NCI-H510A treated with DMSO at 0.1 percent for 48 hours (cell line): Measurements from ENCODE around the gene INPP5A.

ENCODE experiments used
- DNase-seq: peaks from one replicate; lab custom pipeline; 2025; lab: John Stamatoyannopoulos, UW

Gene INPP5A

DNA sequence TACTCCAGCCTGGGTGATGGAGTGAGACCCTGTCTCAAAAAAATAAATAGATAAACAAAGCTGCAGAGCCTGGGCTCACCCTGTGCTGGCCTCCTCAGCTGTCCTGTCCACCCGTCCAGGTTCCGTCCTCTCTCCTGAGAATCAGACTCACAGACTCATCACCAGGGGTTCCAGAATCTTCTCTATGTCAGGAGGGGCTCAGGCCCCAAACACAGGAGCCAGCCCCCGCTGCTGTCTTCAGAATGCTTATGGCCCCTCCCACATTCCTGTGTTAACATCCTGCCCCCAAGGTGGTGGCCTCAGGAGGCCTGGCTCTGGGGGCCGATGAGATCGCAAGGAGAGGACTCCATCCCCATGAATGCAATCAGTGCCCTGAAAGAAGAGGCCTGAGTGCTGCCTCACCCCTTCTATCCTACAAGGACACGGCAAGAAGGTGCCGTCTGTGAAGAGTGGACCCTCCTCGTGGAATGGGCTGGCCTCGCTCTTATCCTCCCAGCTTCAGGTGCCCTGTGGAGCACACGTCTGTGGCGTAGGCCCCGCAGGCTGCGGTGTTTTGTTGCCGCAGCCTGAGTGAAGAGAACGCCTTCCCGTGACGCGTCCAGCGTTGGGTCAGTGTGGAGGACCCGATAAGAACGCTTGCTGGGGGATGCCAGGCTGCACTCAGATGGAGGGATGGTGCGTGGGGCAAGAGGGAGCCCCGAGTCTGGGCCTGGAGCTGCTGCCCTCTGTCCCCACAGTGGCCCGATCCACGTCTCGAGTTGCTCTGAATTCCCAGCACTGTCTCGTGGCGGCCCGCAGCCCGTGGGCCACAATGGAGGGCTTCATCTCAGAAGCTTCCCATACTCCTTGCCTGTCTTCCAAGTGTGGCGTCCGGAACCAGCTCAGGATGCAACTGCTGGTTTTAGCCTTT lies 77.1 kb downstream of the INPP5A start:
- no peak for DNase-seq

DNA sequence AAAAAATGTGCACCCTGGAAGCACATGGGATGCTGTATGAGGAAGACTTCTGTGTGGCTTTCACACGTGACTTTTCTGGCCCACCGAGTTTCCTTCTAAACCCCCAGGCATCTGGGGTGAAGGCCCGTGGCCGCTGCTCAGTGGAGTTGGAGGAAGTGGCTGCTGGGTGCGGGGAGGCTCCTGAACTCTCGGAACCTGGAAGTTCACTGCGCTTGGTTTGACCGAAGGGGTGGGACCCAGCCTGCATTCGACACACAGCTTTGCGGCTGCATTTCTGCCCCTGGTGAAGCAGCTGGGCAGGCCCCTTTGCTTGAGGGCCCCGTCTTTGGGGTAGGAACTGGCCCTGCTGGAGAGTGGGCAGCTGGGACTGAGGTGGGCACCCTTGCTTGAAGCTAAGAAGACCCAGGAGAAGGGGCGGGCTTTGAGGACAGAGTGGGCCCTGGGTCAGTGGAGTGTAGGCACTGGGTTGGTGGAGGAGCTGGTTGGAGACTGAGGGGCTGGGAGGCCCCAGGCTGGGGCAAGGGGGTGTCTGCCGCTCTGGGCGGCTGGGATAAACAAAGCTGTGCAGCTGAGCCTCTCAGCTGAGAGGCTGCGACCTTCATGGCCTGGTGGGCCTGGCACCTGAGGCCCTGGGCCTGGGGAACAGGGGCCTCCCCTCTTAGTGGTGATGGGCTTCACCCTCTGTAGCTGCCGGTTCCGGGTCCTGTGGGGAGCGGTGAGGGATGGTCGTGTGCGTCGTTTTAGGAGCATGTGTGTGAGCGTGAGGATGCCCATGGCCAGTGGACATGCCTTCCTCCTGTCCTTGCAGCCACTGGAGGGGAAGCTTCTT lies 78.0 kb downstream of the INPP5A start:
- no peak for DNase-seq

DNA sequence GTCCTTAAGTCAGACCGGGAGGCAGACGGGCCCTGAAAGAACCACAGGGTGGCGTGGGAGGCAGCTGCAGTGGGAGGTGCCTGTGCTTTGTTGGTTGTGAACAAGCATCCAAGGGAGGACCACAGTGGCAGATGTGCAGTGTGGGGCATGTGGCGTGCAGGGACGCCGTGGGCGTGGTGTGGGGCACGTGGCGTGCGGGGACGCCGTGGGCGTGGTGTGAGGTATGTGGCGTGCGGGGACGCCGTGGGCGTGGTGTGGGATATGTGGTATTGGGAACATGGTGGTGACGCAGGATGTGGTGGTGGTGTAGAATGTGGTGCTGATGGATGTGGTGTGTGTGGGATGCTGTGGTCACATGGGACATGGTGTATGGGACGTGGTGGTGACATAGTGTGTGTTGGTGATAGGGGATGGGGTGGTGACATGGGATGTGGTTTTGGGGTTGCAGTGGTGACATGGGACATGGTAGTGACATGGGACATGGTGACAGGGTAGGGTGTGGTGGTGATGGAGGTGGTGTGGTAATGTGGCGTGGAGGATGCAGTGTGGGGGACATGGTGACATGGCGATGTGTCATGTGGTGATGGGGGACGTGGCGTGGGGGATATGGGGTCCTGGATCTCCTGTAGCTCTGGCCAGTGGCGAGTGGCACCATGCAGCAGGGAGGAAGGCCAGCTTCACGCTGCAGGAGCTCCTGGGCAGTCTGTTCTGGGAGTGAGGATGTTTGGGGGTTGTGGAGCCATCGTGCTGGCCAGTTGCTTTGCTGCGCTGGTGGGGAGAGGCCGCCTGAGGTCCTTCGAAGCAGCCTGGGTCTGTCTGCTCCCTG lies 78.8 kb downstream of the INPP5A start:
- no peak for DNase-seq

DNA sequence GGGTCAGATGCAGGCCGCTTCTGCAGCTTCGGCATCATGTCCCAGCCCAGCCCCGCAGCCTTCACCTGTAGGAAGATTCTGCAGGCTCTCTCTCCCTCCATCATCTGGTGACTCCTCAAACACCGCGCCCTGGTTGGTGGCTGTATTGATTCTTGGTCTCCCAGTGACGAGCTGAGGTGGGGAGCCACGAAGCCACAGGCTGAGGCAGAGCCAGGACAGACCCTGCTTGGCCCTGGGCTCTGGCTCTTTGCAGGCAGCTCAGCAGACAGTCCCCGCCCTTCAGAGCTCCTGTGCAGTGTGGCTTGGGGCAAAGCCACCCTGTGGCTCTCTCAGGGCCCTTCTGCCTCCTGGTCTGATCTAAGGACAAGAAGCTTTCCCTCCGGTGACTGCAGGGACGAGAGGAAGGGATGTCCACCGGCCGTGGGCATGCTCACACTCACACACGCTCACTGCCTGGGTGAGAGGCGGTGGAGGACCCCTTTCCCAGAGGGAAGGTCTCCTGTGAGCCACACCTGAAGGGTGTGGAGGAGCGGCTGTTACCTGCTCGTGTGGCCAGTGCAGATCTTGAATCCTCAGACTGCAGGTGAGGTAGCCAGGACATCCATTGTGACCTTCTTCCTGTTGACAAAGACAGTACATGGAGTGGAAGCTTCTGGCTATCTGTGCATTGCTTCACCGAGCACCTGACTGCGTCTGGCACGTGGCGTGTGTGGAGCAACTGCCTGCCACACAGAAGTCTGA lies 79.6 kb downstream of the INPP5A start:
- DNase-seq: no peak

DNA sequence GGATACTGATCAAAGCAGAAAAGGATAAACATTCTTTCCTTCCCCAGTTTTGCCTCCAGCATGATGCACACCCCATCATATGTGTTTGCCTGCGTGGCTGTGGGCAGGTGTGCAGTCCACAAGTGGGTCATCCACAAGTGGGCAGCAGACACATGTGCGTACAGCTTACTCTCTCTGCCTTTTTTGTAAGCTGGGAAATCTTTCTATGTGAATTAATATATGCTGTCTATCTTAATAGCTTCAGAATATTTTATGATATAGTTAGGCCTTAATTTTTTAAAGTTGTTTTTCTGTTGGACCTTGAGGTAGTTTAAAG lies 80.1 kb downstream of the INPP5A start:
- DNase-seq: no peak

DNA sequence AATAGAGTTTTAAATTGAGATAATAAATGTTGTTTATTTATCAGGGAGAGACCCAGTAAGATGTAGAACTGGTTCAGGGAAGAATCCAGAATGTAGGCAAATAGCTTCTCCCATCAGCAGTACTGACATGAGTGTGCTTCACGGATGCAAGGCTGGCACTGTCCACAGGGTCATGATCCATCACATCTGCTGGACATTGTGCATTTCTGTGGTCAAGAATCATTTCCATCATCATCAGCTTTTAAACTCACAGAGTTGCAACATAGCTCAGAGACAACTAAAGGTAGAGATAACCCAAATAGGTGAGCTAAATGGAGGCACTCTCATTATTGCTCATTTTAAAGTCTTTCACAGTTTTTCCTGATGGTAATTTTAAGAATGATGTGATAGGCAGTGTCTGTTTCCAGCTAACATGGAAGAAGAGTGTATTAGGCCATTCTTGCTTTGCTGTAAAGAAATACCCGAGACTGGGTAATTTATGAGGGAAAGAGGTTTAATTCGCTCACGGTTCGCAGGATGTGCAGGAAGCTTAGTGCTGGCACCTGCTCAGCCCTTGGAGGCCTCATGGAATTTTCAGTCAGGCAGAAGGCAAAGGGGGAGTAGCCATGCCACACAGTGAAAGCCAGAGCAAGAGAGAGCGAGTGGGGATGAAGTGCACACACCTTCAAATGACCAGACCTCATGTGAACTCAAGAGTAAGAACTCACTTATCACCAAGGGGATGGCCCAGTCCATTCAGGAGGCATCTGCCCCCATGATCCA lies 80.8 kb downstream of the INPP5A start:
- no peak for DNase-seq

DNA sequence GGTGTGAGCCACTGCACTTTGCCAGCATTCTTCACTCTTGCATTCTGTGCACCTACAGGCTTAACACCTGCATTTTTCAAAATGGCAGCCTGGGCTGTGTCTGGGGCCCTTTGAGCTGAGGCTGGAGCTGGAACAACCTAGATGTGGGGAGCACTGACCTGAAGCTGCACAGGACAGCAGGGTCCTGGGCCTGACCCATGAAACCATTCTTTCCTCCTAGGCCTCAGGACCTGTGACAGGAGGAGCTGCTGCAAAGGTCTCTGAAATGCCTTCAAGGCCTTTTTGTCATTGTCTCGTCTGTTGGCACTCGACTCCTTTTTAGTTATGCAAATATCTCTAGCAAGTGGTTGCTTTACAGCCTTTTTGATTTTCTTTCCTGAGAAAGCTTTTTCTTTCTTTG lies 82.3 kb downstream of the INPP5A start:
- no peak for DNase-seq

DNA sequence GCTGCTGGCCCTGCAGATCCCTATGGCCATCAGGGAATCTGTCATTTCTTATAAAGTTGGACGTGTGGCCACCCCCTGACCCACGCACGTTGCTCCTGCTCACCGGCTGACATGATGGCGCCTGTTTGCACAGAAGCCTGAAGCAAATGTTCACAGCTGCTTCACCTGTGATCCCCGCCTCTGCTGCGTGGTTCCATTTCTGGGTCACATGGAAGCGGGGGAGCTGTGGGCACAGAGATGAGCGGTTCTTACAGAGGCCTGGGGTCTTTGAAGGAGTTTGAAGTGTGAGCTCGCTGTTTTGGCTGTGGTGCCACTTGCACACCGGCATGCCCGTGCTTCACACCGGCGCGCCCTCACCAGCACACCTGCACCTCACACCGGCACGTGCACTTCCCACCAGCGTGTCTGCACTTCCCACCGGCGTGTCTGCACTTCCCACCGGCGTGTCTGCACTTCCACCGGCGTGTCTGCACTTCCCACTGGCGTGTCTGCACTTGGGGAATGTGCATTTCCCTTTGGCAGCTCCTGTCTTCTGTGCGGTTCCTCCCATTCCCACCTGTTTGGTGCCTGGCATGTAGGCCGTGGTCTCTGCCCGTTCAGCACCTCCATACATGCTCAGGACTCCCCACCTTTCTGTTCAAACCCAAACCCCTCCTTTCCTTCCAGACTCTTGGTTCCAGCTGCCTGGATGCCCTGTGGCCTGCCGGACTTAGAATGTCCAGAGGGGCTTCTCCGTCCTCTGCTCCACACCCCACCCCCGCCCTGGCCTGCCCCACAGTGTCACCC lies 86.7 kb downstream of the INPP5A start:
- DNase-seq: no peak

DNA sequence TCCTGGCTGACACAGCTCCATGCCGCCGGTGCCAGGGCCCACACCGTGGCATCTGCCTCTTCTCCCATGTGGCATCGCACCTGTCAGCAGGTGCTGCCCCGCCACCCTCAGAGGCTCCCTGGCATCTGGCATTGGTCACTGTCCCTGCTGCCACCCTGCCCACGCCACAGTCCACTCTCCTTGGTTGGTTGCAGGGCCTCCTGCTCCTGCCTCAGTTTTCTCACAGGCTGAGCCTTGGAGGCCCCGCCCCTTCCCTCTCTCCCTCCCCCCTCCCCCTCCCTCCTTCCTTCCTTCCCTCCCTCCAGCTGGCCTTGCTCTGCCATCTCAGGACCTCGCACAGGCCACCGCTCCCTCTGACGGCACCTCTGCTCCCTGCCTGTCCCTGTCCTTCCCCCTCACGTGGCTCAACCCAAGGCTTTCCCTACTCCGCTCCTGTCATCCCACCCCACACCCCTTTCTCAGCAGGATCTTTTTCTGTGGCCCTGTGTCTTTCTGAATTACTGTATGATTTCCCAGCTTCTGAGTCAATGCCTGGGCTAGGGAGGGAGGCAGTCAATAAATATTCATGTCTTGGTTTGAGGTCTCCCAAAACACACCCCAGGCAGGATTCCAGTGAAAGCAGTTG lies 87.4 kb downstream of the INPP5A start:
- DNase-seq: no peak

DNA sequence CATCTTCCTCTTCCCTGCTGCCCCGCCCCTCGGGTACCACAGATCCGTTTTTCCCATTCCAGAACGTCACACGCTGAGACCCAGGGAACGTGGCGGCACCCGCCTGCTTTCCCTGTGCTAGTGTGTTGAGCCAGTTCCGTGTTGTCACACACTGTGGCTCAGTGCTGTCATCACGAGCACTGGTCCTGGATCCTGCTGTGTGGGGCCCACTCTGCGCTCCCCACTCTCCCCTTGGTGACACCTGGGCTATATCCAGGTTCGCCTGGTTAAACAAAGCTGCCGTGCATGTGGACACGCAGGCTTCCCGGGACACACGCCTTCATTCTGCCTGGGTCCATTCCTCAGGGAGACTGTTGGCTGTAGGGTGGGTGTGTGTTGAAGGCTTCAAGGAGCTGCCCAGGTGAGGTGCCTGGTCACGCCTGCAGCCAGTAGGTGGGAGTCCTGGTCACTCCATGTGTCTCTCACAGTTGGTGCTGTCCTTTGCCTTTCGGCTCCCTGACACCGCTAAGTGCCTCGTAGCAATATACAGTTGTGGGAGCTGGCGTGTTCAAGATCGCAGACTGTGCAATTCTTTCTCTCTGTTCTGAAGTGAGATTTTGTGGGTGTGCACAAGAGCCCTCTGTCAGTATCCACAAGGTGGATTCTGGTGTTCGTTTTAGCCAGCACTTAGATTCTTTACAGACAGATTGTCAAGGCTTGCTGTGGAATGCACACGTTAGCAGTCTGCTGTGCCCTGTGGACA lies 88.6 kb downstream of the INPP5A start:
- DNase-seq: no peak

DNA sequence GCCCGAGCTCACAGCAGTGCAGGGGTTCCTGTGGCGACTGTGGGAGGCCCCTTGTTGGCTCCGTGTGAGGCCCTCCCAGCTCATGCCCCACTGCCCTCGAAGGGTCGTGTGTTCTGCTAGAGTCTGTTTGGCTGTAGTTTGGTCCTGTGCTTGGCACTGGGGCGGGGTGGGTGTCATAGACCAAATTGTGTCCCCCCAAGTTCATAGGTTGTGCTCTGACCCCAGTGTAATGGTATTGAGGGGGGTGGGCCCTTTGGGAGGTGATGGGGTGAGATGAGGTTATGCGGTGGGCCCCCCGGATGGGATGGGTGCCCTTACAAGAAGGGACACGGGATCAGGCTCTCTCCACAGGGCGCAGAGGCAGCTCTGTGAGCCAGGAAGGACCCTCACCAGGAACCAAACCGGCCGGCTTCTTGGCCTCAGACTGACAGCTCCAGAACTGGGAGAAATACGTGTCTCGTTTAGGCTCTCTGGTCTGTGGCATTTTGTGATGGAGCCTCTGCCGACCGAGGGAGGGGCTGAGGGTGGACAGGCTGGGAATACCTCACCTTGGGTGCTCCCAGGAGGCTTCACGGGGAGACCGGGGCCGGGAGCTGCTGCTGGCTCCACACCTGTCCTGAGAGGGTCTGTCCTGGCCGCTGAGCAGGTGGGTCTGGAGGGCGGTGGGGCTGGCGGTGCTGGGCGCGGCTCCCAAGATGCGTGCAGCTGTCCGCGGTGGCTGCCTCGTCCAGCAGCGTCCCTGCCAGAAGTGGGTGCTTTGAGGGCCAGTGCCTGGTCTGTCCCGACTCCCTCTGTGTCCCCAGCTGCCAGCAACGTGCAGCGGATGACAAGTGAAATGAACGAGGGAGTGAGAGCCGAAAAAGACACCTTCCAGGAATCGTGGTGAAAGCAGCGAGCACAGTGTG lies 89.4 kb downstream of the INPP5A start:
- no peak for DNase-seq

DNA sequence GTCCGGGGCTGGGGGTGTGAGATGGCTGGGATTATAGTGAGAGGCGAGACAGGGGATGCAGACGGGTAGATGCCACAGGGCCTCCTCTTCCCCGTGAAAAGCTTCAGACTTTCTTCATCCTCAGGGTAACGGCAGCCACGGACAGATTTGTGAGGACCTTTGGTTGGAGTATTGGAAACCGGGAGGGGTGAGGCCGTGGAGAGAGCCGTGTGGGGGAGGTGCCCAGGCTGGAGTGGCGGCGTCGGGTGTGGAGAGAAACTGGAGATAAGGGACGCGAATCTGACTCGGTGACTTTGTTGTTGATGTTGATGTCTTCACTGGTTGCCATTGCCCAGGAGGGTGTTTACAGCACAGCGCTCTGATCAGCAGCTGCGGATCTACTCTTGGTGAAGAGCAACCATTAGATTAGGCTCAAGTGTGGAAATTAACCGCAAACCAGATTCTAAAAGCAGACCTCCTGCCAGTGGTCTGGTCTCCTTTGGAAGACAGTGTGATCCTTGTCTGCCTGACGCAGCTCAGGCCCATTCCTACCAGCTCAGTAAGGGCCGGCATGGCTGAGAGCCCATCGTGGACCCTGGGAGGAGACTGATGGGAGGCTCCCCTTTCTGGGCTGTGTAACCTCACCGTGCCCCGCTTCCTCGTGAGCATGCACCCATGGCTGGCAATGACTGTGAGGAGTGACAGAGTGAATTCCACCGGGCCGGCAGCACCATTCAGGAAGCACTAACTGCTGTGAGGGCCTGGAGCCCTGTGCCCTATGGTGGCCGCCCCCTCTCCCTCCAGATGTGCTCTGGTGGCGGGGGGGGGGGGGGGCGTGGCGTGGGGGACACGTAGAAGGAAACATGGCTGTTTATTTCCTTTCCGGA lies 90.3 kb downstream of the INPP5A start:
- no peak for DNase-seq

DNA sequence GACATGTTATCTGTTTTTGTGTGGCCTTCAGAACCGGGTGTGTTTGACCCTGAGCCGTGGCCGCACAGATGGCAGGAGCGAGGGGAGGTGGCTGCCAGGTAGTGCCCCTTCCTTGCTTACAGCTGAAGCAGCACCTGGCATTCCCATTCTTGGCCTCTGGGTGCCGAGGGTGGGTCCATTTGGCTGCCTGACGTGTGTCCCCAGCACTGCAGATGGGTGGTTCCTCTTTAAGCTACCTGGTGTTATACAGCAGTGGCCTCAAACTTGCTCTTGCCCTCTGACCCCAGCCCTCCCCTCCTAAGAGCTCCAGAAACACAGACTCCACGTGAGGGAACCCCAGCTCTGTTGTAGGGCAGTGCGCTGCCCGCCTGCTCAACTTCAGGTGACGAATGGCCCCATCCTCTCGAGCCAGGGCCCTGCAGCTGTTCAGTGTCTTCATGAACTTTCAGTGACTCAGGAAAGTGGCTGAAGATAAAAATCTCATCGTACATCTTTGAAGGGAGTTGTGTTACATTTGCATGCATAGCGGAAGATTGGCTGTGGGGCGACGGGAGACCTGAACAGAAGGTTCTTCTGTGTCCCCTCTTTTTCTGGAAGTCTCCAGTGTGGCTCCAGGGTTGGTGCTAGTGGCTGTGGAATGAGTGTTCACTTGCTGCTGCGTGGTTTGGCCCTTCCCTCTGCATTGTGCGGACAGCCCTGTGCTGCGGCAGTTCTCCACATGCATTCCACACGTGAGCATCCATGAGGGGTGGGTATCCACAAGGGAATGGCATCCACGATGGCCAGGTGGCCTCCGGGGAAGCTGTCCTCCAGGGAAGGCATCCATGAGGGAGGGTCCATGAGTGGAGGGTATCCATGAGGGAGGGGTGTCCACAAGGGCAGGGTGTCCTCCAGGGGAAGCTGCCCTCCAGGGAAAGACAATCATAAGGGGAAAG lies 91.6 kb downstream of the INPP5A start:
- DNase-seq: no peak

DNA sequence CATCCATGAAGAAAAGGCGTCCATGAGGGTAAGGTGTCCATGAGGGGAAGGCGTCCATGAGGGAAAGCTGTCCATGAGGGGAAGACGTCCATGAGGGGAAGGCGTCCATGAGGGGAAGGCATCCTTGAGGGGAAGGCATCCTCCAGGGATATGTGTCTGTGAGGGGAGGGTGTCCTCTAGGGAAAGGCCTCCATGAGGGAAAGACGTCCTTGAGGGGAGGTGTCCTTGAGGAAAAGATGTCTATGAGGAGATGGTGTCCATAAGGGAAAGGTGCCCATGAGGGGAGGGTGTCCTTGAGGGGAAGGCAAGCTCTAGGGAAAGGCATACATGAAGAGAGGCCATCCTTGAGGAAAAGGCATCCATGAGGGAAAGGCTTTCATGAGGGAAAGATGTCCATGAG lies 92.6 kb downstream of the INPP5A start:
- no peak for DNase-seq

DNA sequence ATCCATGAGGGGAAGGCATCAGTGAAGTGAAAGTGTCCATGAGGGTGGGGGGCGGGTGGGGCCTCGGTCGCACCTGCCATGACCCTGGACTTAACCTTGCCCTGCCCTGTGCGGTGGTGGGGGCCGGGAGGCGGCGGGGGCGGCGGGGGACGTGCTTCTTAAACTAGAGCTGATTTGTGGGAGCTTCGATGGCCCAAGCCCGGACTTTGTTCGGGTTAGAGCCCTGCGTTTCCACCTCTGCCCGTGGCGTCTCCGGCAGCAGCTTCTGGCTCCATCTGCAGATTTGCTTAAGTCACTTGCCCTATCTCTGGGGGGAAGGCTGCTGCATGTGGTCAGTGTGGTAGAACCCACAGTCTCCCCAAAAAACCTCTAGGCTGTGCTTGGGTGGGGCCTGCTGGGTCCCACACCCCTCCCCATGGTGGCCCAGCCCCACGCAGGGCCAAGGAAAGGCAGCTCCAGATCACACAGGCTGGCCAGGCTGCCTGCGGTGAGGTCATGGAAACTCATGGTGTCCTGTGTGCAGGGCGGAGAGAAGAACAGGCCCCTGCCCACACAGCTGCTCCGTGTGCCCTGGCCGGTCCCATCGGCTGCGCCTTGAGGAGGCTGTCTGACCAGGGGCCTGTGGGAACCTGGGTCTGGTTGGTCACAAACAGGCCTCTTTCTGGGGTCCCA lies 93.2 kb downstream of the INPP5A start:
- no peak for DNase-seq
